NCI-H82 treated with DMSO at 0.1 percent for 48 hours (cell line): Measurements from ENCODE around the gene RALGAPB.

Source experiments
- DNase-seq: peaks from one replicate; lab custom pipeline; 2025; ENCODE audit not compliant: unreplicated experiment; lab: John Stamatoyannopoulos, UW

The RALGAPB gene

DNA sequence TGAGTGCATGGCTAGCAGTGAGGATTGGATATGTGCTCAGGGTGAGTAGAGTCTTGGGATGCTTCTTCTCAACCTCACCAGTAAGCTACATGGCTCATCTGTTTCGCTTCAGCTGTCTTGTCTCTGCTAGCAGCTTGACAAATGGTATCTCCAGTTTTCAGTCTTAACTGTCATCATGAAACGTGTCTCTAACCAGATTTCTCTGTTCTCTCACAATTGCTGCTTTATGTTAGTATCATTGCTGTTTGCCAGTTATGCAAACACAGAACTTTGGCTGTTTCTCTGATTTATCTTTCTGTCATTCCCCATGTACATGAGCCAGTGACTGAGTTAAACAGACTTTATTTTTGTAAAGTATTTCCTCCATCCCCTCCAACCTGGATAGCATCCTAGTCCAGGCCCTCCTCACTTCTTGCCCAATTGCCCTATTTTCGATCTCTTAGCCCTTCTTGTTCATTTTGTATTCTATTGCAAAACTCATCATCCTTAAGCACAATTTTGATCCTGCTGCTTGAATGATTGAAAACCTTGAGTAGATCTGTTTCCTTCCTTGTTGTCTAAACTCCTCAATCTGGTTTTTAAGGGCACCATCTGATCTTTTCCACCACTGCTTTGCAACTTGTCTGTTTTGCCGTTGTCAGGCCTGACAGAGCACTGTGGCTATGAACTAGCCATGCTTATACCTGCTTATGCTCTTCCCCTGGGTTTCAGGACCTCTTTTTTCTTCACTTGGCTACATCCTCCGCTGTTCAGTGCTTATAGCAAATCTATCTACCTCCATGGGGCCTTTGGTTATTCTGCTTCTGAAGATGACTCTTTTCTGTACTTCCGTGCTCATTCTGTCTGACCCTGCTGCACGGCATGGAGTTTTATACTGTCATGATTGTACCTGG lies 70.6 kb downstream of the RALGAPB start:
- no peak for DNase-seq

DNA sequence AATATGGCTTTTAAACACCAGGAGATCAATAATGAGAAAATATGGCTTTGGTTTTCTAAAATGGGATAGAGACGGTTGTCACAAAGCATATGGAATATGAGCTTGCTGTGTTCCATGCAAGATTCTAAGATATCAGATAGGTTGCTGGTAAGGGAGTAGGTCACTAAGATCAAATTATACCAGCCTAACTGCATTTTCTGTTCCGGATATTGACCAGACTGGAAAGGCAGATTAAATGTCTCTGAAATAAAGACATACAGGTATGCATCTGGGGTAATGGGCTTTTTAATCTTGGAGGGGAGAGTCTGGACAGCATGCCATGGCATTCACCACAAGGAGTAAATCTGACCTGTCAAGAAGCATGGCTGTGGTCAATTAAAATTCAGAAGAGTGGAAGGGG lies 73.1 kb downstream of the RALGAPB start:
- no peak for DNase-seq

DNA sequence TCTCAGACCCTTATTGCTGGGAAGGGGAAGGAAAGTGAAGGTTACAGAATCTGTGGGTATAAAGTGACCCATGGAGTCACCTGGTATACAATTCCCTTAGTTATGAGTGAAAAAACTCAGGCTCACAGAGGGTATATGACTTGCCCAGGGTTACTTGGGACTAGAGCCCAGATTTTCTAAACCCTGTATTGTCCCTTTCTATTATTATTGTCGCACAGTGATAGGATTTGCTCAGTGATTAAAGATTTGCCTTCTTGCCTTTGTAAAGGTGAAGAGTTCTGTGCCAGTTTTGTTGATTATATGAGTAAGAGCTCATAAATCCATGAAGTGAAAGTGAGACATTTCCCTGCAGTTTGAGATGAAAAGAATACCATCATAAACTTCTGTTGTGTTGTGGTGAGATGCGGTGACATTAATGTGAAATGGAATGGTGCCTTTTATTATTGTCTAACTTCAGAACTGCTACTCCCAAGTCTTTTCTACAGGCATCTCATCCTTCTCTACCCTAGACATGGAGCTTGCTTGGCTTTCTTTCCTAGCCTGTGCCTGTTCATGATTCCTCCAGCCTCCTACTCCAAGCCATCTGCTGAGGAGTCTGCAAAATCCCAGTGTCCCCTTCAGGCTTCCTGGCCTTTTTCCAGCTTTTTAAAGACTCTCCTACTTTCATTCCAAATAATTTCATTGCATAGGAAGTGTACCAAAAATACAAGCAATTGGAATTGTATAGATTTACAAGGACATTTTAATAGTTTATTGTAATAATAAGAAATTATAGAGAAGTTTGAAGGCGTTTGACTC lies 74.8 kb downstream of the RALGAPB start:
- no peak for DNase-seq

DNA sequence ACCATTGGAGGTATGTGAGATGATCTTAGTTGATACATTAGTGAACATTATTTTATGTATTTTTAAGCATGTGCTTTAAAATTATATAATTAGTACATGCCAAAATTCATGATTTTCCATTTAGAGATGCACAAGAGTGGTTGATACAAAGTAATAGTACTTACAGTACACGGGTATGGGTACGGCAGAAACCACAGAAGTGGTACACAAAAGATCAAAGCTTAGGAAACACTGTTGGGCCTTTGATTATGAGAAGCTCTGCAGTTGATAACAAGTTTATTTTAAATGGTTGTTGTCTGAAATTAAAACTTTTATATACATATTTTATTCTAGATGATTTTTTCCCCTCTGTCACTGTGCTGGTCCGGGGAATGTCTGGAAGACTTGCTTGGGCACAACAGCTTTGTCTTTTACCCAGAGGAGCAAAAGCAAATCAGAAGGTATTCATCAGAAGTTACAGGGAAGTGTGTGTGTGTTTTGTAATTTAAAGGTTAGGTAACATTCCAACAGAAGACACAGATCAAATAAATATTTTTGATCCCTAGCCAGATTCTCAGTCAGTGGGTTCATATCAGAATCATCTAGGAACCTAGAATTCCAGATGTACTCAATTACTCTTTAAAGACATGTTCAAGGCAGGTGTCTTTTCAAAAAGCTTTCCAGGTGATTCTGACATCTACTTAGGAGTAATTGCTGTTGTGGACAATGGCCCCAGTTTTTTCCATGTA lies 75.9 kb downstream of the RALGAPB start:
- no peak for DNase-seq

DNA sequence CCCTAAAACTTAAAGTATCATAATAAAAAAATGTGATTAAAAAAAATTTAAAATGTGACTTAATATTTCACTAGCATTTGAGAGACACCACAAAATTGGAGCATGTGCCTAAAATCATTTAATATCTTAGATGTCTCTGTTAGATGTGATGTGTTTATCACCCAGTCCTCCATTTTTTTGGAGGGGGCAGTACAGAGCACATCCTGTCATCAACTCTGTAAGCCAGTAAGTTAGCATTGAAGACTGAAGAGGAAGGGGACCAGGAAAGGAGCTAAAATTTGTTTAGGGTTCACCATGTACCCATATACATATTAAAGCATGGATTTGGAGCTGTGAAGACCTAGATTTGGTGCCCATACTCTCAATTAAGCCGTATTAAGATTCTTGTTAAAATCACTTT lies 77.6 kb downstream of the RALGAPB start:
- DNase-seq = no peak

DNA sequence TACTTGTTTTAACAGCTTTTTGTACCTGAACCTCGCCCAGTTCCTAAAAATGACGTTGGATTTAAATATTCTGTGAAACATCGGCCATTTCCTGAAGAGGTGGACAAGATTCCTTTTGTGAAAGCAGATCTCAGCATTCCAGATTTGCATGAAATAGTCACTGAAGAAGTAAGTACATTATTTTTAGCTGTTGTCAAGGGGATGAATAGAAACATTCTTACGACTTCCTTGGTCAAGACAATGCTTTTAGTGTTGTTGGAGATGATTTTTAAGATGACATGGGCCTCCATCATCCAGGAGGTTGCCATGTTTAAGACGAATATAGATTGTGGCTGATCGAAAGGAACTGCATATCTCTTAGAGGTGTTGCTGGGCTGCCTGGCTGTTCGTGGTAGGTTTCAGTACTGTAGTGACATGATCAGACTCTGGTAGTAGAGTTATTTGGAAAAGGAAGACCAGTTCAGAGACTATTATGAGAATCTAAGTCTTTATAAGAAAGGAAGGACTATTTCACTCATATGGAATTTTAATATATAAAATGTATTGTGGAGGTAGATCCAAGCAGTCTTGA lies 78.5 kb downstream of the RALGAPB start:
- DNase-seq = no peak

DNA sequence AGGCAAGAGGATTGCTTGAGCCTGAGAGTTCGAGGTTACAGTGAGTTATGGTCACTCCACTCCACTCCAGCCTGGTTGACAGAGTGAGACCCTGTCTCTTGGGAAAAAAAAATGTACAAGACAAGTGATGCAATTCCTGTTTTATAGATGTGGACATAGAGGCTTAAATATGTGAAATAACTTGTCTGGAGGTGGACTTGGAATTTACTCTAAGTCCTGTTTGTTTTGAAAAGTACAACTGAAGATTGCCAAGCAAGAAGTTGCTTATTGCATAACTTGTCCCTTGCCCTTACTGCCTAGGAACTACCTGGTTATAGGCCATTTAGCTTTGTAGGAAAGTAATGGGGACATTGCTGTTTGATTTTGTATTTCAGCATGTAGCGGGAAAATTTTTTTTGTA lies 82.3 kb downstream of the RALGAPB start:
- DNase-seq = no peak

DNA sequence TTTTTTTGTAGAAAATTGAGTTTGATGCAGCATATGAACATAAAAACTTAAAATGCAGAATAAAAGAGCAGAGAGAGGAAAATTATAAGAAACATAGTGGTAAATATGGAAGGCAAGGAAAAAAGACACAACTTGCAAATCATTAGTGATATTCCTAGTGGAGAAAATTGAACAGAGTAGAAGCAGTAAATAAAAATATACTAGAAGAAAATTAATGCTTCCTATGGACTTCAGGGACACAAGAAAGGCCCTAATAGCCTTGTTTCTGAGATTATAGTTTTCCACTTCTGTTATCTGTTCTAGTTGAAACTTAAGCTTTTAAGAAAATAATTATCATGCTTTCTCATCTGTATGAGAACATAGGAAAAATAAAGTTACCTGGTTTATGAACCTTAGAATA lies 82.8 kb downstream of the RALGAPB start:
- DNase-seq = no peak

DNA sequence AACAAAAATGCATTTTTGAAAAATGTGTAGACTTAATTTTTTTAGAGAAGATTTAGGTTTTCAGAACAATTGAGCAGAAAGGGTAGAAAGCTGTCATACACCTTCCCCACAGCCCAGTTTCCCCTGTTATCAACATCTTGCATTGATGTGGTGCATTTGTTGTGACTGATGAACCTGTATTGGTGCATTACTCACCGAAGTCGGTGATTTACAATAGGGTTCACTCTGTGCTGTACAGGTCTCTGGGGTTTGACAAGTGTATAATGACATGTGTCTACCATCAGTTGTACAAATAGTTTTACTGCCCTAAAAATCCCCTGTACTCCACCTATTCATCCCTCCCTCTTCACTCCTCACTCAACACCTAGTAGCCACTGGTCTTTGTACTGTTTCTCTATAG lies 84.5 kb downstream of the RALGAPB start:
- no peak for DNase-seq

DNA sequence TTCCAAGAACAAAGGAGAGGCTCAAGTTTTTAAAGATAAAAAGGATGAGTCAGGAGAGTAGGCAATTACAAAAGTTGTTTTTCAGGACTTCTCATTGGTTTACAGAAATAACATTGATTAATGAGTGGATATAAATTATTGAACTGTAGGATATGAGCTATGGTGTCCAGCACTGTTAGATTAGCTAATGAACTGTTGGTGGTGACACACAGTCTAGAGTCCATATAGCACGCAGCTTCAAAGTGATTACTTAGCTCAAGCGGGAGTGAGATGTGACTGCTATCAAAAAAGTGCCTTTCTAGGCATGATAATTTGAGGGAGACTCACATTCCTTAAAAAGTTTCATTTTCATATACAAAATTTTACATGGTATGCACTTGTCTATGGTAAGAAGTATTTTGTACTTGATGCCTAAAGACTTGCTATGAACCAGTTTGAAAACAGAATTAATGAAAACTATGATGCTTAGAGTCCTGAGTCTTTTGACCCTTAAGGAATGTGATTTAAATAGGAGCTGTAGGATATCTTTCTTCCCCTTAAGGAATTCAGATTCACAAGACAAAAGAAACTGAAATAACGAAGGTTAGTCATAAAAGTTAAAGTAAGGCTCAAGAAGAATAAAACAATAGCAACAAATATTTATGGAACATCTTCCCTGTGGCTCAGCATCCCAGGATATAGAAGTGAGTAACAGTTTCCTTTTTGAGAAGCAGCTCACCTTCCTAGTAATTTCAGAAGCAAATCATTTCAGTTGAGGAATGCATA lies 86.1 kb downstream of the RALGAPB start:
- DNase-seq = no peak

DNA sequence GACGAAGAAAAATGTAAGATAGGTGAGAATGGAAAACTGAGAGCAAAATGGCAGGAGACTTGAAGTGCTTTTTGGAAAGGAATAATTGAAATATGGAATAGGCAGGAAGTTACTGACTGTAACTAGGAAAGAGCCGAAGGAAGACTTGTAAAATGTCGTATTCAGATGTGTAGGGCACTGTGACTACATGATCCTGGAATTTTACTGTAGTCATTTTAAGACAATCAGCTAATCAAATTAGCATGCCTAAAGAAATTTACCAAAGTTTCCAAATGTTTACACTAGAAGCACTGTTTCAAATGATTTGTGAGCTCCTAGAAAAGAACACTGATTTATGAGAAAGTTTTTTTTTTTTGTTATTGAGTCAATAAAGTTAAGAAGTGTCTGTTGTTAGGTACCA lies 87.1 kb downstream of the RALGAPB start:
- no peak for DNase-seq

DNA sequence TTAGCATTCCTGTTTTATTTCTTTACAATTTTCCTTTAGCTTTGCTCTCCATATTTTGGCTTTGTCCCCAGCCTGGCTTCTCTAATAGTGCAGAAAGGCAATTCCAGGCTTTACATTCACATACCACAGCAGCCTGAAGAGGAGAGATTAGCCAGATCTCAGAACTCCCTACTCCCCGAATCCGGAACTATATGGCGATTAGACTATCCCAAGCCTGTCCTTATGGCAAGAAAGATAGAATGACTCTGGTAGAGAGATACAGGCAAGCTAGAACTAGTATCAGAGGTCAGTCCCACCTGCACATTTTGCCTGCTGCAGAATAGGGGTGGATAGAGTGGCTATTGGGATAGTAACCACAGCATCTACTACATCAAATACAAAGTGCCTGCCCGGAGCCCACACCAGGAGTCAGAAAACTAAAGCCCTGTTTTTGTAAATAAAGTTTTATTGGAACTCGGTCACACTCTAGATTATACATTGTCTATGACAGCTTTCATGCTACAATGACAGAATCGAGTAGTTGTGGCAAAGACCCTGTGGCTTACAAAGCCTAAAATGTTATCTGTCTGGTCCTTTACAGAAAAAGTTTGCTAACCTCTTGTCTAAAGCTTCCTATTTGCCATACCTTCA lies 91.3 kb downstream of the RALGAPB start:
- DNase-seq = no peak

DNA sequence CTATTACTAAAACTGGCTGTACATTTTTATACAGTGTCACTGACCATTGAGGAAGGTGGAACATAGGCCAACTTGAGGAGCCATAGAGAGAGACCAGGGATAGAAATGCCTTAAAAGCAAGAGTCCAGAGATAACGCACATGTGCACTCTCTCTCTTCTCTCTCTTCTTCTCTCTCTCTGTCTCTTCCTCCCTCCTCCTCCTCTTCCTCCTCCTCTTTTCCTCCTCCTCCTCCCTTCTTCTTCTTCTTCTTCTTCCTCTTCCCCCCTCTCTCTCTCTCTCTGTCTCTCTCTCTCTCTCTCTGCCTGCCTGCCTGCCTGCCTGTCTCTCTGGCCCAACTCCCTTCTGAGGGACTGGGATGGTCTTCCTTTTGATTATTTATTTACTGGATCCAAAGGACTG lies 92.0 kb downstream of the RALGAPB start:
- DNase-seq = no peak

DNA sequence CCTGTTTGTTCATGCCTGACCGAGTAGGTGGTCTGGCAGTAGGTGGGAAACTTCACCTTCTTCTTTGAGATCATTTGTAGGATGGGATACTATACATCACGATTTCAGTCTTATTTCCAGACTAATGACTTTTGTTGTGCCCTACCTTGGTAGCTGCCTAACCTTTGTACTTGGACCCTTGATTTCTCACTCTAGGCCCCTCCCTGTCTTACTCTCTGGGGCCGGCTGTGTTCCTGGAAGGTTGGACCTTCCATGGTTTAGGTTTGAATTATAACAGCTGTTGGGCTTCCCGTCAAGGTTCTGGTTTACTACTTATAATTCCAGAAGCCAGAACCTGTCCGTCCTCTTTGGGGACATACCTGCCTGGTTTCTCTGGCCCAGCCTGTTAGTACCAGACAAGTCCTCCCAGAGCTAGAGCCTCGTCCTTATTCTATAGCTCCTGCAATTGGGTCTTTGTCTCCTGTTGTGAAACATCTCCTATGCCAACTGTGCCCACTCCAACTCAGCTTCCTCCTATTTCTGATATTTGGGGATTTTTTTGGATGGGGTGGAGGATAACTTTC lies 93.5 kb downstream of the RALGAPB start:
- DNase-seq = no peak

DNA sequence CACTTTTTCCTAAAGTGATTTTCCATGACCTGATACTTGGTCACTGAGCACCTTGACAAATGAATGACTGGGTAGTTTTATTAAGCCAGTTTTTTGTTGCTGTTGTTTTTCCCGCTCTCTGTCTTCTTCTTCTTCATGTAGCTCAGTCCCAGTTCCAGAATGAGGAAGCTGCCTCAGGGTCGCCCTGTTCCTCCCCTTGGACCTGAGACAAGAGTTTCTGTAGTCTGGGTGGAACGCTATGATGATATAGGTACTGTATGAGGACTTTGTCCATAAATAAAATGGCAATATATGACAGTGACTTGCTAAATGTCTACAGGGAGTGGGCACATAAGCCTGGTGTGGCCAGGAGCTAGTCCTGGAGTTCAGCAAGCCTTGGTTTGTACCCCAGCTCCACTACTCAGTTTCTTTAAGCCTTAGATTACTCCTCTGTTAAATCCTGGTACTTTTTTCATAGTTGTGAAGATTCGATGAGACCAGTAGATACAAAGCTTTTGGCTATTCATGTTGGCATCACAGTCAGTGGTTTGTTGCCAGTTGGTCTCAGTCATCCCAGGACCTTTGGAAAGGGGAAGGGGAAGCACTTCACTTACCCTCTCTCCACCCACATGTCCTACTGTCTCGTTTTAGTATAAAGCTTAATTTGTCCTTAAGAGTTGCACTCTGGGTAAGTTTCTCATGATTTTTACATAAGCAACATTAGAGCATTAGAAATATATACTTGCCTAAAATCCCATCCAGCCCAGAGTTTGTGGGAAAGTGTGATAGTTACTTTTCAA lies 97.3 kb downstream of the RALGAPB start:
- DNase-seq = no peak

DNA sequence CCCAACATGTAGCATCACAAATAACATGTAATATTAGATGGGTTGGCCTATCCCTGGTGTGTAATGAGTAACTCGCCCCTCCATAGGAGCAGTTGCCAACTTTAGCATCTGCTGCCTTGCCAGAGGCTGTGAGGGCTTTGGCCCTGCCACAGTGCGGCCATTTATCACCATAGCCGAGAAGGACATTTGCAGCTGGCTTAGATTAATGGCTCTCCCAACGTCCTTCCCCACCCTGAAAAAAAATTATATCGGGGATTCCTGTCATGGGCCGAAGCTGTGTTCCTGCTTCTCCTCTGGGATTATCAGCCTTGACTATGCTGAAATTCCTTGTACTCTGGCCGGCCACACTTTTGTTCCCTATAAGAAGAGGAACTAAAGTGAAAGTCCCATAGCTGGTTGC lies 100.8 kb downstream of the RALGAPB start:
- DNase-seq = no peak

DNA sequence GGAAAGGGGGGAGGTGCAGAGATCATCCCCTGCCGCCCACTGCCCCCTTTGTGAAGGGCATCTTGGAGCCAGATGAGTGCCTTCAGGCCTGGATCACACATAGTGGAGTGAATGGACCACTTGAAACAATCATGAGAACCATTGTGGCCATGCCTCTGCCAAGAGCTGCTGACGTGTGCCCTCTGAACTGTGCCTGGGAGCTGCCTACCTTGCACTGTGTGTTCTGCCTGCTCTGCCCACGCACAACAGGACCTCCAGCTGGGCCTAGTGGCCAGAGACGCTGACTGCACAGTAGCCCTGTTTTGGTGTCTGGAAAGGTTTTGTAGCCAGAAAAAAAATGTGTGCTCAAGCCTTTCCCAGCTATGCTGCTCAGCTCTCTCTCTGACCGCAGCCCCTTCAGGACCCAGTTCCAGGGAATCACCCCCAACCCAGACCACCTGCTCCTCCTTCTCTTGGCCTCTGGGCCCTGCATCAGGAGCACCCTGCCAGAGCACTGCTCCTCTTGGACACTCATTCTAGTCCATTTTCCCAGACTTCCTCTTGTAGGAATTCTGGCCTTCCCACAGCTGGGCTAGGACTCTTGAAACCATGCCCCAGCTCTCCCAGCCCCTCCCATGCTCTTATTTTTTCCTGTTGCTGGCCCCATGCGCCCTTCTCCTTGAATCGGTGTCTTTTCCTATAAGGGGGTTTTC lies 106.7 kb downstream of the RALGAPB start:
- no peak for DNase-seq

DNA sequence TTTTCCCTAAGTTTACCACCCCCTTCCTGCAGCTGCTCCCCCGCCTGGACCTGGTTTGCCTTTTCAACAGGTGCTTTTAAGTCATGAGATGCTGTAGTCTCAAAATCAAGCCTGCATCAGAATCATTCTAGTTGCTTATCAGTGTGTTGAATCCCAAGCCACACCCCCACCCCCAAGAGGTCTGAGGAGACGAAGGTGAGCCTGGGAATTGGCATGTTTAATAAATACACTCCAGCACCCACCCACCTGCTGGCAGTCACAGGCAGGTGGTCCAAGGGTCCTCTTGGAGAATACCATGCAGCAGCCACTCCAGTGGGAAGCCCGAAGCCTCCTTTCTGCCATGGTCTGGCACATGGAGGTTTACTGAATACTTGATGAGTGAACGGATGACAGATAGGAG lies 107.3 kb downstream of the RALGAPB start:
- no peak for DNase-seq
